Epithelial cell of prostate (primary cell): ENCODE data around the gene MPHOSPH8.
"Not testable (repeated sequence)": the region's sequence is repeated elsewhere in the genome, so short reads cannot be mapped to it uniquely, and the experiment has no call there.

Experiments
- DNase-seq: peaks from one replicate; pipeline ENCODE4 v3.0.0-alpha.2; 2011; ENCODE audit warnings: low read depth, low spot score
- H3K27ac ChIP-seq: fragments of 450-650 bp; 2 replicates; pipeline ENCODE4 v1.5.1; 2017; ENCODE audit warnings: mild to moderate bottlenecking

The MPHOSPH8 gene

DNA sequence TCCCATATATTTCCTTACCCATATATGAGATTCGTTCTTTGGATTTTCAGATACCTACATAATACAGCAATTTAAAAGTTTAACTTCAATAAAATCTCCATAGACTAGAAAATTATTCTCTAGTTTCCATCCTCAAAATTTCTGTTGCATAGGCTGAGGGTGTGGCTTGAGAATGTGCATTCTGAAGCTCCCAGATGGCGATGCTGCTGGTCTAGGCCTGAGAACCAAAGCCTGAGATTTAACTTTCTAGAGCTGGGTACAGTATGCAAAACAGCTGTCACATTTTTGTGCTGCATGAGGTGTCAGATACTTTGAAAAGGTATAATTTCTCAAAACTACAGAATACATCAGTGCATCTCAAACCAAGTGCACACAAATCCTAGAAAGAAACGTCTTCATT, 42.7 kb downstream of the MPHOSPH8 start:
- H3K27ac ChIP-seq = no peak overlapping the region
- DNase-seq = no peak

DNA sequence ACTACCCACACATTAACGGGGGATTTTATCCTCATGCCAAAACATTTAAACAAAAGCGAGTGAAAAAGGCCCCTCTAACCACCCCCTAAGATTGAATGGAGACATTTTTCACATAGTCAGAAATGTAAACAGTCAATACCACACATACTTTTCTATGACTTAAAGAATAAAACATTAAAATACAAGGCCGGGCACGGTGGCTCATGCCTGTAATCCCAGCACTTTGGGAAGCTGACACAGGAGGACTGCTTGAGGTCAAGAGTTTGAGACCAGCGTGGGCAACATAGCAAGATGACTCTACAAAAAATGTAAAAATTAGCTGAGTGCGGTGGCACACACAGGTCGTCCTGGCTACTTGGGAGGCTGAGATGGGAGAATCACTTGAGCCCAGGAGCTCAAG, 47.3 kb downstream of the MPHOSPH8 start:
- no peak overlapping the region for H3K27ac ChIP-seq
- no peak for DNase-seq

DNA sequence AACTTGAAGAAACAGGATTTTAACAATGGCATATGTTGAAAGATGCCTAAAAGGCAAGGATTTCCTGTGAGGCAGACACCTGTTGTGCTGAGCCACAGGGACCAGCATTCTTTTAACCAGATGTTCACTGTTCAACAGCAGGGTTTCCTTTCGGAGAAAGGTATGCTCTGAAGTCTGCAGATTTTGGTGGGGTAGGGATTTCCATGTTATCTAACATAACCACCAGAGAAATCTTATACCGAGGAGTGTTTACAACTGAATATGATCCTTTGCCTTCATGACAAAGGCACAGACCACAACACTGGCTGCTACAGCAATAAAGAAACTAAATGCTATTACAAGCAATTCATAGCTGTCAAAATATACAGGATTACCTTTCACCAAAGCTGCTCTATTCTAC, 48.1 kb downstream of the MPHOSPH8 start:
- no peak for DNase-seq
- H3K27ac ChIP-seq = no peak overlapping the region

DNA sequence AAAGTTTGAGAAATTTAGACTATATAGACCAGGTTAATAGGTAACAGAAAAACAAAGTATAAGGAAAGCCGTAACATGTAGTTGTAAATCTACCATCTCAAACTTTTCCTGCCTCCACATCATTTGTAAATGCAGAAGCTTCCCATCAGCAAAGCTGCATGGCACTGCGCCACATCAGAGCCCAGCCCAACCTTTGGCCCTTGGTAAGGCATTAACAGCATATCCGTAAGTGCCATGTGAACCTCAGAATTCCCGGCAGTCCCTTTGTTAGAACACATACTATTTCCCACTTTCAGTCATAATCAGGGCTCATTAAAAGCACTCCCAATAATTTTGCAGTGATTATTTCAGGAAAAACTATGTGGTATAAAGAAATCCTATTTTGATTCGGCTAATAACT, 51.6 kb downstream of the MPHOSPH8 start:
- H3K27ac ChIP-seq = no peak overlapping the region
- DNase-seq = no peak

DNA sequence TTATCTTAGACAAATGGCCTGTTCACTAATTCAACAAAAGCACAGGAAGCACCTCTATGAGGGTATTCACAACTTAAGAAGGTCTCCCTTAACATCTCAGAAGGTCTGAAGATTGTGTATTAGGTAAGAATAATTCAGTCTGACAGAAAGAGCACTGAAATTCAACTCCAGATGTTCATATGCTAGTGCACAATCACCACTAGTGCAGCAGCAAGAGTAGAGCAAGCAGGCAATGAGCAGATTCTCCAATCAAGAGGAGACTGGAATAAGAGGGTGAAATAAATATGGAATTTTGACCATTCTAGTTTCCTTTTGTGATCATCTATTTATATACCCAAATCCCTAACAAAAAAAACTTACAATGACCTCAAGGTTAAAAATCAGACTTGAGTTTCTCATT, 52.0 kb downstream of the MPHOSPH8 start:
- no peak overlapping the region for H3K27ac ChIP-seq
- no peak for DNase-seq

DNA sequence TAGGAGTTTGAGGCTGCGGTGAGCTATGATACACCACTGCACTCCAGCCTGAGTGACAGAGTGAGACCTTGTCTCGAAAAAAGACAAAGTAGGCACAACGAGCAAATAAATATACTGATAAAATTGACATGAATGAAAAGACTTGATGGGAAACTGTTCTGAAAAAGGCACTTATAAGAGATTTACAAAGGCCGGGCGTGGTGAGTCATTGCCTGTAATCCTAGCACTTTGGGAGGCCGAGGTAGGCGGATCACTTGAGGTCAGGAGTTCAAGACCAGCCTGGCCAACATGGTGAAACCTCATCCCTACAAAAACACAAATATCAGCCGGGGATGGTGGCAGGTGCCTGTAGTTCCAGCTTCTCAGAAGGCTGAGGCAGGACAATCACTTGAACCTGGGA, 58.0 kb downstream of the MPHOSPH8 start:
- not testable (repeated sequence) for DNase-seq, H3K27ac ChIP-seq

DNA sequence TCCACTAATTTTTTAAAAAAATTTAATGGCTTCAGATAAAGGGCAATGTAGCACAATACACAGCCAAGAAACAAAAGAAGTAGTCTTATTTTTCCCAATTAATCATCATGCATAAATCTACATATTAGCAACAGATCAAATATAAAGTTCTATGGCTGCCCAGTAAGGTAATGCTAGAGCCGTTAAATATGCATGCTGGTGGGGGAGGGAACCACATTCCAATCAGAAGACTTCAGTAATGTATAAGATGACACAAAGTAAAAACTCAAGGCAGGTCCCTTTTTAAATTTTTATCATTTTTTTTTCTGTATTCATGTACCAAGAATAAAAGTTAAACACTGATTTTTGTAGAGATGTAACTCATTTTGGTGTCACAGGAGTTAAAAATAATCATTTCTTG, 62.0 kb downstream of the MPHOSPH8 start:
- H3K27ac ChIP-seq = no peak overlapping the region
- DNase-seq = no peak

DNA sequence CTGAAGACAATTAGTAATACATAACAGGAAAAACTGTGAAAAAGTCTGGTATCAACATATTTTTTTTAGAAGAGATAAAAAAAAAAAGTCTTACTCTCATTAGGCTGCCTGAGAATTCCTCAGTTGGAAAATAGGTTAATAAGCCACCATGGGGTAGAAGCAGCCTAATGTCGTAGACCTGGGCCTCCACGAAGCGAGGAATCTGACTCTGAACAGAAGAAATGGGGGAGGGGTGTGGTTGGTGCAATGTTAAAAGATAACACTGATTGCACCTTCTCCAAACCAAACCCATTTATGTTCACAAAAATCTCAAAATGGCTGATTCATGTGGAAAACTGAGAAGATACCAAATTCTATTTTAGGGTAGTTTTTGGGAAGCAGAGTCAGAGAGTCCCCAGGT, 62.4 kb downstream of the MPHOSPH8 start:
- no peak overlapping the region for H3K27ac ChIP-seq

DNA sequence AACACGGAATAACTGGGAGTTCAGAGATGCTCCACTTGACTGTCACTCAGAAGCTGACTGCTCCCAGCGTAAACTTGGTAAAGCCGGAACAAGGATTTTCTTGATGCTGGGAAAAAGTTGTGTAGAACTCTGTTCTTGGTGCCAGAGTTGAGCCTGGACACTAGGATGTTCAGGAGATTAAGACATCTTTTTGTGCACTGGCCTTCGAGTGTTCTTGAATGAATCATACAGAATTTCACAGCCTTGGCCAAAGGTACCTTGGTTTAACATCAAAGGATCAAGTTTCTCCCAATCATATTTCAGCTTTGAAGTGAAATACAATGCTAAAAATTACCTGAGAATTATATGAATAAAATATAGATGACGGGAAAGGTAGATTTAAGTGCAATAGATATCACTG, 67.5 kb downstream of the MPHOSPH8 start:
- not testable (repeated sequence) for H3K27ac ChIP-seq, DNase-seq

More for the DNA sequence above, 62.4 kb downstream of the MPHOSPH8 start:
- no peak for DNase-seq

DNA sequence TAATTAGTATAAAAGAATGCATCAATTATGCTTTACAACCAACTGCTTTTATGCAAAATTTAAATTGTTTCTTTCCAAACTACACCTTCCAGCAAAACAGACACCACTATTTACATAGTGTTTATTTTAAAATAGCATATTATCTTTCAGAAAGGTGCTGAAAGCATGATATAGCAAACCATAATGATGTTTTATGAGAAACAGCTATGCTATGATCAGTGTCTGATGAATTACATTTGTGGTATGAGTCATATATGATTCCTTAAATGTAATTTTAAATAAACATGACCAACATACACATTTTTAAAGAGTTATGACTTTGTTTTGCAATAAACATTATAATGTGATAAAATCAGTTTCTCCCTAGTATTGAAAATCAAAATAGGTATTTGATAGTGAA, 68.2 kb downstream of the MPHOSPH8 start:
- not testable (repeated sequence) for DNase-seq, H3K27ac ChIP-seq

DNA sequence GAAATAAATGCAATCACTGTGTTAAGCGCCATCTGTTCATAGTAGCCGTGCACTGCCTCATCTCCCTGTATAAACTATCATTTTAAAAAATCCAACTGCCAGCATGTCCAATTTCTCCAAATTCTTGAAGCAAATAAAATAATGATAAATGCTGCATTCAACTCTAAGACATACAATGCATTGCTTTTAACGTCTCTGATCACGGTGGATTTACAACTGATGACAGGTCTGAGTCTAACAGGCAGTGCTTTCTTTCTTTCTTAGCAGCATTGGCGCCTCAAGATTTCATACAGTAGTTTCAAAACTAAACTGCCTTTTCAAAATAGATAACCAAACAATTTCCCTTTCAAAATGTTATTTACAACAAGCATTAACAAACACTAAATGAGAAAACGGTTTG, 70.8 kb downstream of the MPHOSPH8 start:
- H3K27ac ChIP-seq, DNase-seq: not testable (repeated sequence)

DNA sequence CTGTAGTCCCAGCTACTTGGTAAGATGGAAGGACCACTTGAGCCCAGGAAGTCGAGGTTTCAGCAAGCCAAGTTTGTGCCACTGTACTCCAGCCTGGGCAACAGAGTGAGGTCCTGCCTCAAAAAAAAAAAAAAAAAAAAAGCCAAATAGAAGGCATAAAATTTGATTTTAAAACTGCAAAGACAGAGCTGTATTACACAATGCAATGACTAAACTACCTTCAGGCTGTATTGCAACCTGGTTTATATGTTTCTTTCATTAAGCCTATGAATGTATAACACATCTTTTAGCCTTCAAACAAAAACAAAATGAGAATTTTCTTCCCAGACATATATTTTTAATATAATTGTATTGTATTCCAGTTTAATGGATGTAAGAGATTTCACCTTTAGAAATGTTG, 75.6 kb downstream of the MPHOSPH8 start:
- DNase-seq, H3K27ac ChIP-seq: not testable (repeated sequence)

DNA sequence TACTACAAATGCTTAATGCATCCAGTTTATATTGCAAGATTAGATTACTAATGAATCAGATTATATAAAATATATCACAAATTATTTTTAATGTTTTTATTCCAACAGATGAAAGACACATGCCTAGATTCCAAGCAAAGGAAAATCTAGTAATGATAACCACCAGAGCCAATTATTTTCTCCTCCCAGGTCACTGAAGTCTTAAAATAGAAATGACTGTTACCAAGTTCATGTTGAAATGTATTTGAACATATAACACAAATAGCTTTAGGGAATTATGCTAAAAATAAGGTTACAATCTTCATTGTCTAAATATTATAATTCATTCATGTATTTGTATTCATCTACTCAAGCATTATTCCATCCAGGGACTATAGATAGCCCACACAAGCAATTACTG, 76.3 kb downstream of the MPHOSPH8 start:
- DNase-seq, H3K27ac ChIP-seq: not testable (repeated sequence)

DNA sequence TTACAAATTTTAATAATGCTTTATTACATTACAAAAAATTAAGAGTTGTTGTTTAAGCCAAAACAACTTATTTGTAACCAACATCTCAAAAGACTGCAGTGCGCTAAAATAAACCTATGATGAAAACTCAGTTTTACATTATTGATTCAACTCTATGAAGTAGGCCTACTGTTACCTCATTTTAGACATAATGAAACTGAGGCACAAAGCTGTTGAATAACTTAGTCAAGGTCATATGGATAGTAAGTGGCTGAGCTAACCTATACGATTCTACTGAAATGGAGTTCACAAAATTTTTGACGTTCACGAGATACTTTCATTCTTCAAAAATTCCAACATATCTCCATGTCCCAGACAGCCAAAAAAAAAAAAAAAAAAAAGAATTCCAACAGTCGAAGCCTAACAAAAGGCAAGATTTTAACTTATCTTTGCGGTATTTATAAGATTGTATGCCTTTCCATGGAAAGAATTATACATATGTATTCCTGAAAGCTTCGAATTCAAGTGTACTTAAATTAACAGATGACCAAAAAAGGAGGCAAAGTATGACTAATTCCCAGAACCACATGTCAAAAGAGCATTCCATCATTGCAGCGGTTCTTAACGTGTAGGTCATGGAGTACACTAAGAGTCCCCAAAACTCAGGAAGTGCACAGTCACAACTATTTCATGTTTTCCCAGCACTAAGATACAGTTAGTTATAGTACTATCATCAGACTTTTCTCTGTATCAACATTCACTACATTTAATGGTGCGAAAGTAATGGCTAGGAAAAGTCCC, 79.9 kb downstream of the MPHOSPH8 start:
- no peak overlapping the region for H3K27ac ChIP-seq
- peak; percentile 1 for DNase-seq

DNA sequence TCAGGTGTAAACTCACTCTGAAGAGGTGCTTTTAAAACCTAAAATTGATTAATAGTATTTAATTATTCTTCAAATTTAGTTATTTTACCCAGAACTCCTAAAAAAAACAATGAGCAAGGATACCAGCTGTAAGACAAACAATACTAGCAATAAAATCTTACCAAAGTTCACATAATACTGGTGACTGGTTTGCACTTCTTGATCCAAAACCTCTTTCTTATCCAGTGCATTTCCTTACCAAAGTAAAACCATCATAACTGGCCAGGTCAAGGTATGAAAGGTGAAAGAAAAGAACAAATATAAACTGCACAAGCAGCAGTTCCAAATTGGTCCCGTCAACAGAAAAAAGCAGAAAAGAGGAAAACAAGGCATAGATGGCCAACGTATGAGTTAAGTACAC, 86.6 kb downstream of the MPHOSPH8 start:
- H3K27ac ChIP-seq = no peak overlapping the region
- no peak for DNase-seq
